HEK293 (cell line): Measurements from ENCODE around the gene MRPL18.
A peak's percentile ranks its signal among the peaks of the same experiment; 100 is the strongest.

ENCODE experiments used
- CTCF ChIA-PET: fragments of 350-600 bp; formaldehyde crosslinking; extraction: SDS; loops from one replicate; lab custom pipeline; 2021; ENCODE audit warnings: antibody characterized with exemption; lab: Yijun Ruan, JAX
- POLR2A ChIA-PET: fragments of 300-600 bp; formaldehyde crosslinking; extraction: SDS; loops from one replicate; lab custom pipeline; 2020; ENCODE audit warnings: antibody characterized with exemption, inconsistent platforms; lab: Yijun Ruan, JAX
- H3K27ac ChIP-seq: fragments of 200-500 bp; sonication (Bioruptor generic); 2 replicates; pipeline ENCODE4 v1.5.1; 2014; ENCODE audit warnings: low read depth, low read length, control low read depth, inconsistent platforms; ENCODE audit errors: extremely low read depth
- H3K36me3 ChIP-seq, 2 experiments: fragments of 200-500 bp in 1 of 2; sonication (Bioruptor generic) in 1 of 2; 1 replicate in 1 of 2; 2 replicates in 1 of 2; pipeline ENCODE4 v1.5.1; 2014 to 2017; ENCODE audit warnings: inconsistent platforms in 2 of 2, low read length in 2 of 2; ENCODE audit not compliant: control insufficient read depth in 2 of 2, insufficient read depth in 1 of 2
- H3K4me1 ChIP-seq: fragments of 200-500 bp; sonication (Bioruptor generic); 2 replicates; pipeline ENCODE4 v1.5.1; 2014; ENCODE audit warnings: mild to moderate bottlenecking, low read length, inconsistent platforms; ENCODE audit not compliant: control insufficient read depth, insufficient read depth
- H3K4me3 ChIP-seq: 2 replicates; pipeline ENCODE4 v1.5.1; 2011; ENCODE audit warnings: low read depth, mild to moderate bottlenecking, control low read depth, low read length, moderate library complexity
- H3K9me3 ChIP-seq: fragments of 200-500 bp; sonication (Bioruptor generic); 2 replicates; pipeline ENCODE4 v1.5.1; 2014; ENCODE audit warnings: low read depth, low read length, inconsistent platforms; ENCODE audit not compliant: control insufficient read depth, insufficient read depth
- KLF10 ChIP-seq: fragments of 450-650 bp; IDR thresholded peaks from 2 replicates; pipeline ENCODE4 v1.5.1; 2018; ENCODE audit warnings: missing biosample characterization, mild to moderate bottlenecking, missing genetic modification characterization
- MEIS1 ChIP-seq: sonication (generic); formaldehyde crosslinking; IDR thresholded peaks from 2 replicates; pipeline ENCODE4 v1.8.1; 2022; ENCODE audit warnings: missing genetic modification reagents, mild to moderate bottlenecking, borderline replicate concordance
- MYNN ChIP-seq: fragments of 450-650 bp; formaldehyde crosslinking; IDR thresholded peaks from 2 replicates; pipeline ENCODE4 v1.5.1; 2016; ENCODE audit warnings: missing biosample characterization, missing genetic modification characterization, borderline replicate concordance
- REST ChIP-seq: fragments of 450-650 bp; formaldehyde crosslinking; IDR thresholded peaks from 2 replicates; pipeline ENCODE4 v1.5.1; 2016; ENCODE audit warnings: missing biosample characterization, missing genetic modification characterization
- SCRT2 ChIP-seq: fragments of 450-650 bp; formaldehyde crosslinking; IDR thresholded peaks from 2 replicates; pipeline ENCODE4 v1.5.1; 2016; ENCODE audit warnings: missing biosample characterization, missing genetic modification characterization
- ZNF2 ChIP-seq: fragments of 450-650 bp; formaldehyde crosslinking; IDR thresholded peaks from 2 replicates; pipeline ENCODE4 v1.5.1; 2016; ENCODE audit warnings: missing biosample characterization, missing genetic modification characterization
- ZNF223 ChIP-seq: fragments of 450-650 bp; formaldehyde crosslinking; IDR thresholded peaks from 2 replicates; pipeline ENCODE4 v1.5.1; 2016; ENCODE audit warnings: missing biosample characterization, missing genetic modification characterization
- ZNF239 ChIP-seq: fragments of 450-650 bp; formaldehyde crosslinking; IDR thresholded peaks from 2 replicates; pipeline ENCODE4 v1.5.1; 2016; ENCODE audit warnings: missing biosample characterization, missing genetic modification characterization
- ZNF335 ChIP-seq: fragments of 450-650 bp; formaldehyde crosslinking; conservative IDR thresholded peaks from 2 replicates; pipeline ENCODE4 v1.5.1; 2016; ENCODE audit warnings: missing biosample characterization, missing genetic modification characterization
- ZNF366 ChIP-seq: fragments of 450-650 bp; formaldehyde crosslinking; conservative IDR thresholded peaks from 2 replicates; pipeline ENCODE4 v1.5.1; 2016; ENCODE audit warnings: missing biosample characterization, missing genetic modification characterization
- ZNF404 ChIP-seq: fragments of 450-650 bp; formaldehyde crosslinking; IDR thresholded peaks from 2 replicates; pipeline ENCODE4 v1.5.1; 2017; ENCODE audit warnings: missing biosample characterization, missing genetic modification characterization
- ZNF514 ChIP-seq: fragments of 450-650 bp; formaldehyde crosslinking; IDR thresholded peaks from 2 replicates; pipeline ENCODE4 v1.5.1; 2016; ENCODE audit warnings: missing biosample characterization, missing genetic modification characterization
- ZNF571 ChIP-seq: fragments of 450-650 bp; formaldehyde crosslinking; IDR thresholded peaks from 2 replicates; pipeline ENCODE4 v1.5.0; 2017; ENCODE audit warnings: missing biosample characterization, missing genetic modification characterization
- ZNF621 ChIP-seq: fragments of 450-650 bp; formaldehyde crosslinking; IDR thresholded peaks from 2 replicates; pipeline ENCODE4 v1.5.1; 2017; ENCODE audit warnings: missing biosample characterization, missing genetic modification characterization
- ZNF664 ChIP-seq: fragments of 450-650 bp; formaldehyde crosslinking; IDR thresholded peaks from 2 replicates; pipeline ENCODE4 v1.5.1; 2016; ENCODE audit warnings: missing biosample characterization, missing genetic modification characterization
- ZNF792 ChIP-seq: fragments of 450-650 bp; formaldehyde crosslinking; IDR thresholded peaks from 2 replicates; pipeline ENCODE4 v1.5.1; 2016; ENCODE audit warnings: missing biosample characterization, missing genetic modification characterization
- TF ChIP-seq, protein P1 (sequence below): fragments of 450-650 bp; formaldehyde crosslinking; optimal IDR thresholded peaks from 2 replicates; pipeline ENCODE3; 2016; ENCODE audit warnings: missing biosample characterization, mild to moderate bottlenecking, missing genetic modification characterization
- TF ChIP-seq, protein P2 (sequence below): fragments of 450-650 bp; formaldehyde crosslinking; IDR thresholded peaks from 2 replicates; pipeline ENCODE4 v1.5.1; 2016; ENCODE audit warnings: missing biosample characterization, missing genetic modification characterization
- TF ChIP-seq, protein P3 (sequence below): fragments of 450-650 bp; formaldehyde crosslinking; IDR thresholded peaks from 2 replicates; pipeline ENCODE4 v1.5.1; 2016; ENCODE audit warnings: missing biosample characterization, missing genetic modification characterization, borderline replicate concordance
- TF ChIP-seq, protein P4 (sequence below): fragments of 450-650 bp; formaldehyde crosslinking; IDR thresholded peaks from 2 replicates; pipeline ENCODE4 v1.5.1; 2016; ENCODE audit warnings: missing biosample characterization, missing genetic modification characterization

Gene MRPL18

GRCh38 chr6:159788753-159789376 lies 1.4 kb upstream of the MRPL18 start (continued):
- TF ChIP-seq, protein P1, sequence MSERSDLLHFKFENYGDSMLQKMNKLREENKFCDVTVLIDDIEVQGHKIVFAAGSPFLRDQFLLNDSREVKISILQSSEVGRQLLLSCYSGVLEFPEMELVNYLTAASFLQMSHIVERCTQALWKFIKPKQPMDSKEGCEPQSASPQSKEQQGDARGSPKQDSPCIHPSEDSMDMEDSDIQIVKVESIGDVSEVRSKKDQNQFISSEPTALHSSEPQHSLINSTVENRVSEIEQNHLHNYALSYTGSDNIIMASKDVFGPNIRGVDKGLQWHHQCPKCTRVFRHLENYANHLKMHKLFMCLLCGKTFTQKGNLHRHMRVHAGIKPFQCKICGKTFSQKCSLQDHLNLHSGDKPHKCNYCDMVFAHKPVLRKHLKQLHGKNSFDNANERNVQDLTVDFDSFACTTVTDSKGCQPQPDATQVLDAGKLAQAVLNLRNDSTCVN (tag by site-specific recombination), result peak; percentile 53
- TF ChIP-seq REST (tag by site-specific recombination) (0 out of 2 replicates have a peak, but pooled peaks have one; percentile 16), ZNF366 (tag by site-specific recombination) (no peak), ZNF571 (tag by site-specific recombination) (no peak), ZNF664 (tag by site-specific recombination) (no peak)

- Histone ChIP-seq H3K36me3 (peaks cover 30 to 74% of the 10 kb centered on the region in 2 experiments), H3K9me3 (no peaks in the 10 kb centered on the region), H3K4me1 (peaks cover 8% of the 10 kb centered on the region), H3K4me3 (peak within 1 kb of the TSS; percentile 98), H3K27ac (peak within 1 kb of the TSS; percentile 66)
- ChIA-PET POLR2A (interaction anchor here (0.6 to 4.2 kb wide), 33 partner anchors 9 to 509 kb away, joined by 3 to 115 read pairs (median 6); partner anchors contain the start of genes ACAT2, PNLDC1, SOD2 and WTAP), CTCF (interaction anchor here (0.6 to 2.3 kb wide), 9 partner anchors 25 to 1731 kb away, joined by 3 to 17 read pairs (median 4); no protein-coding TSS in a partner anchor)
- TF ChIP-seq ZNF792 (tag by site-specific recombination) (0 out of 2 replicates have a peak, but pooled peaks have one; percentile 24), KLF10 (tag by site-specific recombination) (no peak; the same call in 1 of the 2 replicates), ZNF239 (tag by site-specific recombination) (peak; percentile 46; the same call in 1 of the 2 replicates), ZNF514 (tag by site-specific recombination) (no peak), ZNF366 (tag by site-specific recombination) (peak; percentile 75), ZNF404 (tag by site-specific recombination) (no peak), SCRT2 (tag by site-specific recombination) (no peak), ZNF223 (tag by site-specific recombination) (no peak), ZNF335 (tag by site-specific recombination) (peak; percentile 86), ZNF2 (tag by site-specific recombination) (peak; percentile 26; the same call in 1 of the 2 replicates), MEIS1 (CRISPR knock-in tag) (no peak), ZNF621 (no peak), MYNN (no peak)
- TF ChIP-seq, protein P2, sequence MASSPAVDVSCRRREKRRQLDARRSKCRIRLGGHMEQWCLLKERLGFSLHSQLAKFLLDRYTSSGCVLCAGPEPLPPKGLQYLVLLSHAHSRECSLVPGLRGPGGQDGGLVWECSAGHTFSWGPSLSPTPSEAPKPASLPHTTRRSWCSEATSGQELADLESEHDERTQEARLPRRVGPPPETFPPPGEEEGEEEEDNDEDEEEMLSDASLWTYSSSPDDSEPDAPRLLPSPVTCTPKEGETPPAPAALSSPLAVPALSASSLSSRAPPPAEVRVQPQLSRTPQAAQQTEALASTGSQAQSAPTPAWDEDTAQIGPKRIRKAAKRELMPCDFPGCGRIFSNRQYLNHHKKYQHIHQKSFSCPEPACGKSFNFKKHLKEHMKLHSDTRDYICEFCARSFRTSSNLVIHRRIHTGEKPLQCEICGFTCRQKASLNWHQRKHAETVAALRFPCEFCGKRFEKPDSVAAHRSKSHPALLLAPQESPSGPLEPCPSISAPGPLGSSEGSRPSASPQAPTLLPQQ (tag by site-specific recombination), result 0 out of 2 replicates have a peak, but pooled peaks have one; percentile 41
- TF ChIP-seq, protein P1 (tag by site-specific recombination), result peak; percentile 52
- TF ChIP-seq, protein P3, sequence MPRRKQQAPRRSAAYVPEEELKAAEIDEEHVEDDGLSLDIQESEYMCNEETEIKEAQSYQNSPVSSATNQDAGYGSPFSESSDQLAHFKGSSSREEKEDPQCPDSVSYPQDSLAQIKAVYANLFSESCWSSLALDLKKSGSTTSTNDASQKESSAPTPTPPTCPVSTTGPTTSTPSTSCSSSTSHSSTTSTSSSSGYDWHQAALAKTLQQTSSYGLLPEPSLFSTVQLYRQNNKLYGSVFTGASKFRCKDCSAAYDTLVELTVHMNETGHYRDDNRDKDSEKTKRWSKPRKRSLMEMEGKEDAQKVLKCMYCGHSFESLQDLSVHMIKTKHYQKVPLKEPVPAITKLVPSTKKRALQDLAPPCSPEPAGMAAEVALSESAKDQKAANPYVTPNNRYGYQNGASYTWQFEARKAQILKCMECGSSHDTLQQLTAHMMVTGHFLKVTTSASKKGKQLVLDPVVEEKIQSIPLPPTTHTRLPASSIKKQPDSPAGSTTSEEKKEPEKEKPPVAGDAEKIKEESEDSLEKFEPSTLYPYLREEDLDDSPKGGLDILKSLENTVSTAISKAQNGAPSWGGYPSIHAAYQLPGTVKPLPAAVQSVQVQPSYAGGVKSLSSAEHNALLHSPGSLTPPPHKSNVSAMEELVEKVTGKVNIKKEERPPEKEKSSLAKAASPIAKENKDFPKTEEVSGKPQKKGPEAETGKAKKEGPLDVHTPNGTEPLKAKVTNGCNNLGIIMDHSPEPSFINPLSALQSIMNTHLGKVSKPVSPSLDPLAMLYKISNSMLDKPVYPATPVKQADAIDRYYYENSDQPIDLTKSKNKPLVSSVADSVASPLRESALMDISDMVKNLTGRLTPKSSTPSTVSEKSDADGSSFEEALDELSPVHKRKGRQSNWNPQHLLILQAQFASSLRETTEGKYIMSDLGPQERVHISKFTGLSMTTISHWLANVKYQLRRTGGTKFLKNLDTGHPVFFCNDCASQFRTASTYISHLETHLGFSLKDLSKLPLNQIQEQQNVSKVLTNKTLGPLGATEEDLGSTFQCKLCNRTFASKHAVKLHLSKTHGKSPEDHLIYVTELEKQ, result 0 out of 2 replicates have a peak, but pooled peaks have one; percentile 9
- TF ChIP-seq, protein P4, sequence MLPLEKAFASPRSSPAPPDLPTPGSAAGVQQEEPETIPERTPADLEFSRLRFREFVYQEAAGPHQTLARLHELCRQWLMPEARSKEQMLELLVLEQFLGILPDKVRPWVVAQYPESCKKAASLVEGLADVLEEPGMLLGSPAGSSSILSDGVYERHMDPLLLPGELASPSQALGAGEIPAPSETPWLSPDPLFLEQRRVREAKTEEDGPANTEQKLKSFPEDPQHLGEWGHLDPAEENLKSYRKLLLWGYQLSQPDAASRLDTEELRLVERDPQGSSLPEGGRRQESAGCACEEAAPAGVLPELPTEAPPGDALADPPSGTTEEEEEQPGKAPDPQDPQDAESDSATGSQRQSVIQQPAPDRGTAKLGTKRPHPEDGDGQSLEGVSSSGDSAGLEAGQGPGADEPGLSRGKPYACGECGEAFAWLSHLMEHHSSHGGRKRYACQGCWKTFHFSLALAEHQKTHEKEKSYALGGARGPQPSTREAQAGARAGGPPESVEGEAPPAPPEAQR (tag by site-specific recombination), result no peak
Observed at GRCh38 chr6:159789377-159790148, 704 bp upstream of the MRPL18 start, which contains the start of gene TCP1. Gene TCP1, minus strand, starts transcription at chr6:159789602. Its CDS starts 134 bp downstream, at chr6:159789468.
